ENCODE data around the gene NPC2.

DNA sequence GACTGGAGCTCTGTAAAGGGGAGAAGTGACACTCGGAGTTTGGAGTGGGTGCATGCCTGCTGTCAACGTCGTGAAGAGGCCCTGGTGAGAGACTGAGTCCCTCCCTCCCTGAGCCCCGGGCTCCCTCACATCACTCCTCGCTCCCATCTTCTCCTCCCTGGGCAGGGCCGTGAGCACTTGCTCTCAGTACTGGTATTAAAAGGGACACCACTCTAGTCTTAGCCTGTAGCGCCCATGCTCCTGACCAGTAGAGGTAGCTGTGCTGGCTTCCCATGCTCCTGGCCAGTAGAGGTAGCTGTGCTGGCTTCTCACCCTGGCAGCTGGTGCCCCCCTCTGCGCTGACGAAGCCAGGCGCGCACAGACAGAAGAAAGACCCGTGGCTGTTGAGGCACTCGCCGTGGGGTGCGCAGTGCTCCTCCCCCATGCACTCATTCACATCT lies 15.2 kb upstream of the NPC2 start:
- no peak for TF ChIP-seq POLR2A (IDR thresholded peaks at IDR 0.05)
- TF ChIP-seq, protein P1, sequence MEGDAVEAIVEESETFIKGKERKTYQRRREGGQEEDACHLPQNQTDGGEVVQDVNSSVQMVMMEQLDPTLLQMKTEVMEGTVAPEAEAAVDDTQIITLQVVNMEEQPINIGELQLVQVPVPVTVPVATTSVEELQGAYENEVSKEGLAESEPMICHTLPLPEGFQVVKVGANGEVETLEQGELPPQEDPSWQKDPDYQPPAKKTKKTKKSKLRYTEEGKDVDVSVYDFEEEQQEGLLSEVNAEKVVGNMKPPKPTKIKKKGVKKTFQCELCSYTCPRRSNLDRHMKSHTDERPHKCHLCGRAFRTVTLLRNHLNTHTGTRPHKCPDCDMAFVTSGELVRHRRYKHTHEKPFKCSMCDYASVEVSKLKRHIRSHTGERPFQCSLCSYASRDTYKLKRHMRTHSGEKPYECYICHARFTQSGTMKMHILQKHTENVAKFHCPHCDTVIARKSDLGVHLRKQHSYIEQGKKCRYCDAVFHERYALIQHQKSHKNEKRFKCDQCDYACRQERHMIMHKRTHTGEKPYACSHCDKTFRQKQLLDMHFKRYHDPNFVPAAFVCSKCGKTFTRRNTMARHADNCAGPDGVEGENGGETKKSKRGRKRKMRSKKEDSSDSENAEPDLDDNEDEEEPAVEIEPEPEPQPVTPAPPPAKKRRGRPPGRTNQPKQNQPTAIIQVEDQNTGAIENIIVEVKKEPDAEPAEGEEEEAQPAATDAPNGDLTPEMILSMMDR (IDR thresholded peaks at IDR 0.05 in 4 of 5, conservative IDR thresholded peaks at IDR 0.05 in 1 of 5) = no peak

All from gastrocnemius medialis (tissue), 4 donors.